ENCODE measurements around the gene GPAT3.
"Not testable (repeated sequence)": the region's sequence is repeated elsewhere in the genome, so short reads cannot be mapped to it uniquely, and the experiment has no call there.

Gene GPAT3

GRCh38 chr4:83552083-83552482, 16.2 kb downstream of the GPAT3 start:
- DNase-seq (ENCODE audit: low spot score), result no peak

- DNase-seq (ENCODE audit: low spot score), result no peak
These were observed 17.0 kb downstream of the GPAT3 start for GRCh38 chr4:83552924-83553323.

- DNase-seq (ENCODE audit: low spot score), result no peak
These were observed 20.2 kb downstream of the GPAT3 start for GRCh38 chr4:83556006-83556707.

- no peak for DNase-seq (ENCODE audit: low spot score)
These were observed 20.9 kb downstream of the GPAT3 start for GRCh38 chr4:83556816-83557215.

GRCh38 chr4:83558059-83558653, 22.2 kb downstream of the GPAT3 start:
- no peak for DNase-seq (ENCODE audit: low spot score)

- DNase-seq (ENCODE audit: low spot score), result no peak
These were observed 22.8 kb downstream of the GPAT3 start for GRCh38 chr4:83558680-83559079.

GRCh38 chr4:83560523-83560922, 24.6 kb downstream of the GPAT3 start:
- no peak for DNase-seq (ENCODE audit: low spot score)

- no peak for DNase-seq (ENCODE audit: low spot score)
These were observed 25.5 kb downstream of the GPAT3 start for GRCh38 chr4:83561381-83561780.

GRCh38 chr4:83563998-83564397, 28.1 kb downstream of the GPAT3 start:
- DNase-seq (ENCODE audit: low spot score), result no peak

GRCh38 chr4:83568062-83568461, 32.2 kb downstream of the GPAT3 start:
- DNase-seq (ENCODE audit: low spot score), result no peak

- no peak for DNase-seq (ENCODE audit: low spot score)
These were observed 33.5 kb downstream of the GPAT3 start for GRCh38 chr4:83569429-83569828.

- no peak for DNase-seq (ENCODE audit: low spot score)
These were observed 34.1 kb downstream of the GPAT3 start for GRCh38 chr4:83569987-83570386.

GRCh38 chr4:83572848-83573247, 36.9 kb downstream of the GPAT3 start:
- DNase-seq (ENCODE audit: low spot score), result no peak

GRCh38 chr4:83574247-83574646, 38.3 kb downstream of the GPAT3 start:
- no peak for DNase-seq (ENCODE audit: low spot score)

- not testable (repeated sequence) for DNase-seq (ENCODE audit: low spot score)
These were observed 40.3 kb downstream of the GPAT3 start for GRCh38 chr4:83576237-83576636.

- DNase-seq (ENCODE audit: low spot score), result no peak
These were observed 45.7 kb downstream of the GPAT3 start for GRCh38 chr4:83581411-83582288.

GRCh38 chr4:83582289-83582785, 46.4 kb downstream of the GPAT3 start:
- DNase-seq (ENCODE audit: low spot score), result peak; percentile 64

GRCh38 chr4:83585982-83586508, 50.1 kb downstream of the GPAT3 start:
- no peak for DNase-seq (ENCODE audit: low spot score)

GRCh38 chr4:83589279-83589678, 53.4 kb downstream of the GPAT3 start:
- no peak for DNase-seq (ENCODE audit: low spot score)

GRCh38 chr4:83591056-83591455, 55.1 kb downstream of the GPAT3 start:
- no peak for DNase-seq (ENCODE audit: low spot score)

- DNase-seq (ENCODE audit: low spot score), result no peak
These were observed 55.8 kb downstream of the GPAT3 start for GRCh38 chr4:83591730-83592129.

- DNase-seq (ENCODE audit: low spot score), result peak; percentile 39
These were observed 63.3 kb downstream of the GPAT3 start for GRCh38 chr4:83599183-83599582.
